Ascending aorta (tissue), 2 donors: ENCODE data around the gene CDH23. TPM values are rescaled to one million over a fixed set of nuclear protein-coding genes. Genes with fewer than 3 reads are reported as not detected.

Source experiments
- DNase-seq, 2 donors: peaks; one replicate each; pipeline ENCODE4 v3.0.0-alpha.2; 2019; ENCODE audit warnings: low spot score in 2 of 2
- H3K27ac ChIP-seq, 2 donors: fragments of 200-600 bp; sonication (generic); one replicate each; pipeline ENCODE4 v1.5.1; 2016 to 2017; ENCODE audit warnings: mild to moderate bottlenecking in 1 of 2
- H3K27me3 ChIP-seq: fragments of 200-600 bp; sonication (generic); one replicate; pipeline ENCODE4 v1.5.1; 2017
- H3K36me3 ChIP-seq, 2 donors: fragments of 200-600 bp; sonication (generic); one replicate each; pipeline ENCODE4 v1.5.1; 2016
- H3K4me1 ChIP-seq, 2 donors: fragments of 200-600 bp; sonication (generic); one replicate each; pipeline ENCODE4 v1.5.1; 2016 to 2017; ENCODE audit warnings: mild to moderate bottlenecking in 1 of 2
- H3K4me3 ChIP-seq, 2 donors: fragments of 200-600 bp; sonication (generic); one replicate each; pipeline ENCODE4 v1.5.1; 2016 to 2017; ENCODE audit warnings: mild to moderate bottlenecking in 1 of 2
- H3K9me3 ChIP-seq, 2 donors: fragments of 200-600 bp; sonication (generic); one replicate each; pipeline ENCODE4 v1.5.1; 2016
- intact Hi-C: fragments of 100-400 bp; cut with DNase I; formaldehyde crosslinking; loops from one replicate; pipeline ENCODE4 v1.15.1; 2023
- total RNA-seq: library from RNA; depleted of rRNA; stranded (reverse); fragments of >200 nt; gene quantifications from one replicate; pipeline ENCODE4 v1.1.0, GENCODE V29; 2016
- TF ChIP-seq, protein P1 (sequence below), 3 experiments: fragments of 200-600 bp in 2 of 3; fragments of 450-650 bp in 1 of 3; sonication (generic) in 2 of 3; IDR thresholded peaks; one replicate each; pipeline ENCODE4 v1.5.1; 2016 to 2019; ENCODE audit warnings: antibody characterized with exemption in 3 of 3, mild to moderate bottlenecking in 1 of 3, moderate library complexity in 1 of 3

CDH23 gene
- total RNA-seq, 1 donor from 2014 or later: 40.9 TPM

DNA sequence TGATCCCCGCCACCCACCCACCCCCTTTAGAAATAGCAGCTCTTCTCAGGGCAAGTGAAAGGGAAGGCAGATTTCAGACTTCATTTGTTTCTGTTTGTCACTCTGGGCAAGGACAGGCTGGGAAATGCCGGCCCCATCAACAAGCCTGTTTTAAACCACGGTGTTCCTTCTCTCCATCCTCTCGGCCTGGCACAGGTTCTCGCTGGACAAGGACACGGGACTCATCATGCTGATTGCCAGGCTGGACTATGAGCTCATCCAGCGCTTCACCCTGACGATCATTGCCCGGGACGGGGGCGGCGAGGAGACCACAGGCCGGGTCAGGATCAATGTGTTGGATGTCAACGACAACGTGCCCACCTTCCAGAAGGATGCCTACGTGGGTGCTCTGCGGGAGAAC is 280.5 kb downstream of the CDH23 start:
- TF ChIP-seq, protein P1, sequence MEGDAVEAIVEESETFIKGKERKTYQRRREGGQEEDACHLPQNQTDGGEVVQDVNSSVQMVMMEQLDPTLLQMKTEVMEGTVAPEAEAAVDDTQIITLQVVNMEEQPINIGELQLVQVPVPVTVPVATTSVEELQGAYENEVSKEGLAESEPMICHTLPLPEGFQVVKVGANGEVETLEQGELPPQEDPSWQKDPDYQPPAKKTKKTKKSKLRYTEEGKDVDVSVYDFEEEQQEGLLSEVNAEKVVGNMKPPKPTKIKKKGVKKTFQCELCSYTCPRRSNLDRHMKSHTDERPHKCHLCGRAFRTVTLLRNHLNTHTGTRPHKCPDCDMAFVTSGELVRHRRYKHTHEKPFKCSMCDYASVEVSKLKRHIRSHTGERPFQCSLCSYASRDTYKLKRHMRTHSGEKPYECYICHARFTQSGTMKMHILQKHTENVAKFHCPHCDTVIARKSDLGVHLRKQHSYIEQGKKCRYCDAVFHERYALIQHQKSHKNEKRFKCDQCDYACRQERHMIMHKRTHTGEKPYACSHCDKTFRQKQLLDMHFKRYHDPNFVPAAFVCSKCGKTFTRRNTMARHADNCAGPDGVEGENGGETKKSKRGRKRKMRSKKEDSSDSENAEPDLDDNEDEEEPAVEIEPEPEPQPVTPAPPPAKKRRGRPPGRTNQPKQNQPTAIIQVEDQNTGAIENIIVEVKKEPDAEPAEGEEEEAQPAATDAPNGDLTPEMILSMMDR (IDR thresholded peaks at IDR 0.05): no peak
- Histone ChIP-seq H3K27ac (no peak overlapping the region), H3K4me3 (no peak overlapping the region), H3K4me1 (no peaks in the 10 kb centered on the region), H3K36me3 (no peaks in the 10 kb centered on the region), H3K27me3 (no peaks in the 10 kb centered on the region), H3K9me3 (no peaks in the 10 kb centered on the region)
- intact Hi-C loops: no loop called here
- no peak for DNase-seq

DNA sequence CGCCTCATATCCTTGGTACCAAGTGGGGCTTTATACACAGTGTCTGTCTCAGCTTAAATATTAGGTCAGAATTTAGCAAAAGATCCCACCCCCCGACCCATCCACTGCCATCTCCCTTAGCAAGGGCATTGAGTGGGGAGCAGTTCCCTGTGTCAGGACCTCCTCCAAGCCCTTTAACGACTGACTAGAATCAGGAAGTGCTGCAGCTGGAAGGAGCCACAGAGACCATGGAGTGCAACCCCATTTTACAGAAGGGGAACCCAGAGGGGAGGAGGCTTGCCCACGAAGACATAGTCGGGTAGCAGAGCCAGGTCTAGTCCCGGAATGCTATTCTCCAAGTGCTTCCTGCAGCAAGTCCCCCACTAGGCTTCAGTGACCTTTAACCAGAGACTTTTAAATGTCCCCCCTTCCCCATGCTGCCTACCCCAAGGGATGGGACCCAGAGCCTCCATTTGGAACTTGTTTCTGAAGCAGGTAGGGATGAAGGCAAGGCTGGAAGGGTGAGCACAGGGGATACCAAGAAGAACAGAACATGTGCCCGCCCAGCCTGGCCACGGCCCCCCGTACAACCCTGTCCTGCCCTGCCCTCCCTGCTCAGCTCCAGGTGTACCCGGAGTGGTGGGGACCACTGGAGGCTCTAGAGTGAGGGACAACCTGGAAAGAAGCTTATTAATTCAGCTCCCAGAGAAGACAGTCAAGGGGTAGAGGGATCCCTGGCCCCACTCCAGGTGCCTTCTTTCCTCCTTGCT is 281.5 kb downstream of the CDH23 start:
- no peak overlapping the region for H3K27ac ChIP-seq
- no peak overlapping the region for H3K4me3 ChIP-seq
- intact Hi-C loops: no loop called here
- no peak for DNase-seq
- no peaks in the 10 kb centered on the region for H3K4me1 ChIP-seq
- no peaks in the 10 kb centered on the region for H3K27me3 ChIP-seq
- H3K36me3 ChIP-seq: no peaks in the 10 kb centered on the region
- TF ChIP-seq, protein P1 (IDR thresholded peaks at IDR 0.05): no peak
- no peaks in the 10 kb centered on the region for H3K9me3 ChIP-seq

DNA sequence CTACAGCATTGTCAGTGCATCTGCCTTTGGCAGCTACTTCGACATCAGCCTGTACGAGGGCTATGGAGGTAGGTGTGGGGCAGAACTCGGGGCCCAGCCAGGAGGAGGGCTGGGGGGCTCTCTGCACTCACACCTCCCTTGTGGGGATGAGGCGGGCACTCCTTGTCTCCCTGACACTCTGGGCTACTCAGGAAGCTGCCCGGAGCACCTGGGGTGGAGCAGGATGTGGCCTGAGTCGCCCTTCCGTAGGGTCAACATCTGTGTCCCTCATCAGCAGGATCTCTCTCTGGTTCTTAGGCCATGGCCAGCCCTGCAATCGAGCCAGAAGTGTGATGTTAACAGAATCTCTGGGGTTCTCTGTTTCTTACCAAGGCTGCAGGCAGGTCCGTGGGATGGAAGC is 282.7 kb downstream of the CDH23 start:
- DNase-seq: no peak
- TF ChIP-seq, protein P1 (IDR thresholded peaks at IDR 0.05): no peak
- no peaks in the 10 kb centered on the region for H3K9me3 ChIP-seq
- no peaks in the 10 kb centered on the region for H3K4me1 ChIP-seq
- H3K4me3 ChIP-seq: no peak overlapping the region
- no peak overlapping the region for H3K27ac ChIP-seq
- no peaks in the 10 kb centered on the region for H3K27me3 ChIP-seq
- H3K36me3 ChIP-seq: no peaks in the 10 kb centered on the region
- intact Hi-C loops: no loop called here

DNA sequence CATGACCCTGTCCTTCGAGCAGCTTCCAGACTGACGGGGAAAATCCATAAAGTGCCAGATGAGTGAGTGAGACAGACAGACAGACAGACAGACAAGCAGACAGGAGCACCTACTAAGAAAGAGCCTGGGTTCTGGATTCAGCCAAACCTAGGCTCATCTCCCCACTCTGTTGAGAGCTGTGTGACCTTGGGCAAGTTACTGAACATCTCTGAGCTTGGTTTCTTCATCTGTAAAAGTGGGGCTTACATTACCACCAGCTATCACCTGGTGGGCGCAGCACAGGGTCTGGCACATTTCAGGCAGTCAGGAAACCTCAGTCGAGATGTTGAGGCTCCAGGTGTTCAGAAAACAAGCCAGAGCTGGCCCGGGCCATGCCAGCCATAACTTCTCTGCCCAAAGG is 285.3 kb downstream of the CDH23 start:
- no peaks in the 10 kb centered on the region for H3K36me3 ChIP-seq
- no peaks in the 10 kb centered on the region for H3K9me3 ChIP-seq
- no peak for DNase-seq
- H3K4me1 ChIP-seq: no peaks in the 10 kb centered on the region
- no peaks in the 10 kb centered on the region for H3K27me3 ChIP-seq
- no peak overlapping the region for H3K27ac ChIP-seq
- no peak overlapping the region for H3K4me3 ChIP-seq
- TF ChIP-seq, protein P1 (IDR thresholded peaks at IDR 0.05): no peak
- intact Hi-C loops: no loop called here

DNA sequence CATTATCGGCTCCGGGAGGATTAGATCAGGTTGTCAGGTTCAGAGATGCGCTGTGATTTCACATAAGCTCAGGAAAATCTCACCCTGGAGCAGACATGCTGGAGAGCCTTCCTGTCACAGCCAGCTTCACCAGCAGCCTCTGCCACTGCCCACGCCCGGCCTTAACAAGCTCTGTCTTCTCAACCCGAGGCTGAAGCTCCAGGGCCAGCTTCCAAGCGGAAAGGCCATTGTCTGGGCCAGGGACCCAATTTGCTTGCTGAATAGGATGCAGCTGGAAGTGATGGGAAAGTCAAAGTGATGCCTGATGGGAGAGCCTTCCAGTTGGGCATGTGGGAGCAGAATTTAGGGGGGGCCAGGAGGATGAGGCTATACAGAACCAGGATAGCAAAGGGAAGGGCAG is 286.6 kb downstream of the CDH23 start:
- Histone ChIP-seq H3K27ac (no peak overlapping the region), H3K36me3 (no peaks in the 10 kb centered on the region), H3K27me3 (no peaks in the 10 kb centered on the region), H3K4me3 (no peak overlapping the region), H3K9me3 (no peaks in the 10 kb centered on the region), H3K4me1 (no peaks in the 10 kb centered on the region)
- no peak for DNase-seq
- intact Hi-C loops: no loop called here
- TF ChIP-seq, protein P1 (IDR thresholded peaks at IDR 0.05): no peak
